UCSD-AML1 (cell line): ENCODE results near the gene FGF5.
"Not testable (repeated sequence)": the region's sequence is repeated elsewhere in the genome, so short reads cannot be mapped to it uniquely, and the experiment has no call there.

Source experiments
- DNase-seq: peaks from one replicate; lab custom pipeline; 2025; ENCODE audit not compliant: unreplicated experiment; lab: John Stamatoyannopoulos, UW

The FGF5 gene, protein sequence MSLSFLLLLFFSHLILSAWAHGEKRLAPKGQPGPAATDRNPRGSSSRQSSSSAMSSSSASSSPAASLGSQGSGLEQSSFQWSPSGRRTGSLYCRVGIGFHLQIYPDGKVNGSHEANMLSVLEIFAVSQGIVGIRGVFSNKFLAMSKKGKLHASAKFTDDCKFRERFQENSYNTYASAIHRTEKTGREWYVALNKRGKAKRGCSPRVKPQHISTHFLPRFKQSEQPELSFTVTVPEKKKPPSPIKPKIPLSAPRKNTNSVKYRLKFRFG

DNA sequence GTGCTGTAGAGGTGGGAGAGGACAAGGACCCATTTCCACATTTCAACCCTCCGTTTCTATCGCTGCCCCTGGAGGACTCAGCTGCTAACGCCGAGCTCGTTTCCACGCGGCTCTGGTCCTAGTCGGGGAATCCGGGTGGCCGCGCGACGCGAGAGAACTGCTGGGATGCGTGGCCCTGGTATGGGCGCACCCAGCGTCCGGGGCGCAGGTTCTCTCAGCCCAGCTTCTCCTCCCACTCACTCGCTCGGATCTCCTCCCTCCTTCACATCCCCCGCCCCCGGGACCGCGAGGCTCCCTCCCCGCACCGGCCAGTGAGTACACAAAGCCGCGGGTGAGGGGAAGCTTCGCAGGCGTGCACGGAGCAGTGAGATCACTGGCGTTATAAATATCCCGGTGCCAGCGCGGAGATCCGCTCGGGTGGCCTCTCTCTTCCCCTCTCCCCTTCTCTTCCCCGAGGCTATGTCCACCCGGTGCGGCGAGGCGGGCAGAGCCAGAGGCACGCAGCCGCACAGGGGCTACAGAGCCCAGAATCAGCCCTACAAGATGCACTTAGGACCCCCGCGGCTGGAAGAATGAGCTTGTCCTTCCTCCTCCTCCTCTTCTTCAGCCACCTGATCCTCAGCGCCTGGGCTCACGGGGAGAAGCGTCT is at the start of gene FGF5:
Gene FGF5, plus strand, starts transcription at position 412 of the 649 bp plus-strand sequence. Its CDS starts 161 bp downstream, at position 573.
- DNase-seq, result no peak

DNA sequence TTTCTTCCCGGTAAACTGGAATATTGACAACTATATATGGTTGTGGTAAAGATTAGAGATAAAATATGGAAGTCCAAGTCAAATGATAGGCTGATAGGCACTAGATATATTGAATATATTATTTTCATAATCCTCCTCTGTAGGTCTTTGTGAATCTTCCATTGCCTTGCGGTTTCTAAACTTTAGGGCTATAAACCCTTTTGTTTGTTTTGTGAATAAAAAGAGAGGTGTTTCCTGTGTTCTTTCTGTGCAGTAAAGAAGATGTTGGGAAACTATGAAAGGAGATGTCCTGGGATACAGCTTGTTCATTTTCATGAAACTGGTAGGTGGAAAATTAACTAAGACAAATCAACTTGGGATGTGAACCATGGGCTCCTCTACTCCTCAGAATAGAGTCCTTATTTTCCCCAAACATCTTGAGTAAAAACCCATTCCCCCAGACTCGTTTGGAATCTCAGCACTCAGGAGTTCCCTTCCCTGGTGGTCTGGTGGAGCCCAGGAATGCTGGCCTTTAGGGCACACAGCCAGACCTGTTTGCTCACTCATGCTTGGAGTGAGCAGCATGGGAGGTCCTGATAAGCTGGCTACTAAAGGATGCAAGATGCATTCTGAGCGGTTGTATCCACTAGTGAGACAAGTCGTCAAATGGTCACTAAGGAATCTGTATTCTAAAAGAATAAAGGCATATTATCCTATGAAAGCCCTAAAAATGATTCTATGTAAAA is 47.0 kb upstream of the FGF5 start:
- DNase-seq, result no peak

DNA sequence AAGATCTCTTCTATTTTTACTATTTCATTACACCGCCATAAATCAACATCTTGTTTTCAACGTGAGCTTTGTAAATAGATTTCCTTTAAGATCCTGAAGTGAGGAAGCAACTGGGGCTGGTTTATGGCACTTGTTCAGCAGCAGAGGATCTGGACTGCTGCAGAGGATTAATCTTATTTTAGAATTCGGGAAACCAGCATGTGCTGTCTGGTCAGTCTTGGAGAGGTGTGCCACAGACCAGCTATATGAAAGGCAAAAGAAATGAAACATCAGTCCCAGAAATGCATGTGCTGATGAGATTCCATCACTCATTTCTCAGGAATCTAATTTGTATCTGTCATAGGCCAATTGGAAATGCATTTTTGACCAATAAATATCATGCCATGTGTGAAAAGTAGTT is 45.8 kb upstream of the FGF5 start:
- no peak for DNase-seq

DNA sequence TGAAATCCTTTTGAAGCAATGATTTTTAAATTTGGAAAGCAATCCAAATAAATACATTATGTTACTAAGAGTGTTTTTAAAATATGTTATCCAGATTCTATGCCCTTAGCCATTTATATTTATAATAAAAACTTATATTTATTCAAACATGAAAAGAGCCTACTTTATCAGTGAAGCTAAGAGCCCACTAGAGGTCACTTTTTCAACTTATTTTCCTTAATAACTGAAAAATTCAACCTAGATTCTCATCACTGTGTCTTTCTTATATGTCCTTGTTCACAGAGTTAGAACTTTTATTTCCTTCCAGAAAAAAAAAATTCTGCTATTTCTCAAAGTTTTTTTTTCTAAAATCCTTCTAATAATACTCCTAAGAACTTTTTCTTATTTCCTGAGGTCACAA is 45.3 kb upstream of the FGF5 start:
- no peak for DNase-seq

DNA sequence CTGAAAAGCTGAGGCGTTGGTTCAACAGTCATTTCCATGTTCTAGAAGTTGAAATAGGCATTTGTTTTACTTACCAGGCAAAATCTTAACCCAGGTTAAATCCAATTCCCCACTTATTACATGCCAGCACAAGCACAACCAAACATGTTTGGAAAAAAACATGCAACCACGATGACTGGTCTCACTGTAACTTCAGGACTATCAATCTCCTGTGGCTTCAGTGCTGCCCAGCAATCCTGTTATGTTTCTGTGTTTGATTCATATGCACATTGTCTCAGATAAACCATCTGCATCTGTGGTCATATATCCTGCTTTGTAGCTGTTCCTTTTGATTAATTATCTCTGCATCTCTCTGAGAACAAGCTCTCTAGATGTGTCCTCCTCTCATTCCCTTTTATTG is 40.9 kb upstream of the FGF5 start:
- DNase-seq, result no peak

DNA sequence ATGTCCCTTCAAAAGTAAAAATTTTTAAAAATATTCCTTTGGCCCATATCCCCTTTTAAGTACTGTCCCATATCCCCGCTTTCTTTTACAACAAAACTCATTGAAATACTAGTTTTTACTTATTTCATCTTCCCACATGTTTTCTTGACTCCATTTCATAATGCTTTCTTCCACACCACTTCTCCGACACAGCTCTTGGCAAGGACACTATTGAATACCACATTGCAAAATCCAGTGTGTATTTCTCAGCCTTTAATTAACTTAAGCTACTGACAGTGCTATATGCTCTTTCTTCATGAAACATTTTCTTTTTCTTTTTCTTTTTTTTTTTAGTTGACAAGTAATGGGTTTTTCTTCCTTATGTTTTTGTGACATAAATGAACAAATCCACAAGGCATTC is 40.4 kb upstream of the FGF5 start:
- DNase-seq, result no peak

DNA sequence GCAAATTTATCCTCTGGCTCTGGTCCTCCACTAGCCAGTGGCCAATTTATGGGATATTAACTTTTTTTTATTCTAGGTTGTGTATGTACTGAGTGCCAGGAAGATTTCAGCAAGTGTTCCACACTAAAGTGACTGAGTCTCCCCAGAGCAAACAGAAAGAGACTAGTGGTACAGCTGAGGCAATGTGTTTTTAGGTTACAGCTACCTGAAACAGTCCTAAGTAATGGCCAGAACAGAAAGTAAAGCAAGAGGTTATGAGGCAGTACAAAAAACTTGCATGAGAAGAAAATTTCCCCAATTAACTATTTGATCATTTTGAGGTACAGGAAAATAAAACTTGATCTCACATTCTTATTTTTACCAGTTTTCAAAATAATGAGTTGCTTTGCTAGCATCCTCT is 38.0 kb upstream of the FGF5 start:
- no peak for DNase-seq

DNA sequence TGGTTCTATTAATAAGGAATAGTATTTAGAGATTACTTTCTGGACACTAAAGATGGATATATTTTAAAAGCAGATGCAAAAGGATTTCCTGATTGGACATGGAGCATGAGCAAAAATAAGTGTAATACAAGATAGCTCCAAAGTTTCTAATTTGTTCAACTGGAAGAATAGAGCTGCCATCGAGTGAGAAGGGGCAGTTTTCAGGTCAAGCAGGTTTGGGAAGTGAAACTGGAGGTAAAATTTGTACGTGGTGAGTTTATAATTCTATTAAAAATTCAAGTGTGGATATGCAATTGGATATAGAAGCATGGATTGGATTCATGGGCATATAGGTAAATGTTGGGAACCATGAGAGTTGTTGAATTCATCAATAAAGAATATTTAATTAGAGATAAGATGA is 37.3 kb upstream of the FGF5 start:
- DNase-seq, result no peak

DNA sequence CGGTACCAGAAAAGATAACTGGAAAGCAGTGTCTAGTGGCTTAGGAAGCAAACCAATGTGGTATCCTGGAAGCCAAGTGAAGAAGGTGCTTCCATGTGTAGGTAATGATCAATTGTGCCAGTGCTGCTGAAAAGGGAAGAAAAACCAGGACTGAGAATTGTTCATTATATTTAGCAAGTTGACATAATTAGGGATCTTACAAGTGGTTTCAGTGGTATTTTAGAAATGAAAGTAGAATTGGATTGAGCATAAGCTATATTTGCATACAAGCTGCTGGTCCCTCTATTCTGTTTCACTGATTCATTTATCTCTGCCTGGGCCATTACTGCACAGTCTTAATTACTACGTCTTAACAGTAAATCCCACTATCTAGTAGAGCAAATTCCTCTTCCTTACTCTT is 36.9 kb upstream of the FGF5 start:
- no peak for DNase-seq

DNA sequence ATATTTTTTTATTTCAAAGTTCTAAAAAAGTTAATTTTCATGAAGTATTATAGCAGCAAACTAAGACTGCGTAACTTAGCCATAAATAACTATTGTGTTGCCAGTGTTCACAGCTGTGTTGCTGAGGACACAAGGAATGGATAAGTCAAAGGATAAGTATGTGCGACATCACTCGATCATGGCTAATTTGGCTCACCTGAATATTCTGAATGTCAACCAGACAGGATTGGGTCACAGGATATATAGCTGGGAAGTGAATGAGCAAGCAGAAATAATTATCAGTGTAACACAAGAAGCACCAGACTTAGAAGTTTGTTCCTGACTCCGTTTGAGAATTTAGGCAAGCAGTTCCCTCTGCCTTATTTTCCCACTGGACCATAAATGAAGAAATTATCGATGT is 35.3 kb upstream of the FGF5 start:
- DNase-seq, result no peak

DNA sequence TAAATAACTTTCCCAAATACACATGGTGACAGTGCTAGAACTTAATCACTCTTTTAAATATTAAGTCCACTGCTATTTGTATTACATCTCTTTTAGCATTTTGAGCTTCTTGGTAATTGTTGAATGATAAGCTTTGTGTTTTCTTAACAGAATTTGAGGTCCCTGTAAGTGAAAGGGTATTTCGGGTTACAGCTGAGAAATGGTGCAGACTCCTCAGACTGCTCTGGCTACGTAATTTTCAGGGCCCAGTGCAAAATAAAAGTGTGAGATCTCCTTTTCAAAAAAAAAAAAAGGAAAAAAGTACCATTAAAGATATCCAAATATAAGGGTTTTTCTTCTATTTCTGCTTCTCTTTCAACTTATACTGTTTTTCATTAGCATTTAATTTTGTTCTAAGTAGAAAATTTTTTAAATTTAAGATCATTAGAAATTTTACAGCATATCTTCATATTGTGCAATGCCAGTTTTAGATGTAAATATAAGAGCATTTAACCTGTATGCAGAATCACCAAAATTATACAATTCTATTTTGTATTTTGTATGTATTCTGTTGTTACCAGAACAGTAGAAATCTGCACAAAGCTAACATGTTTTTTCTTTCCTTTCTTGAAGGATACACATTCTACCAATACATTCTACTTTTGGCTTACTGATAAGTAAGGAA is 33.6 kb upstream of the FGF5 start:
- DNase-seq, result no peak

DNA sequence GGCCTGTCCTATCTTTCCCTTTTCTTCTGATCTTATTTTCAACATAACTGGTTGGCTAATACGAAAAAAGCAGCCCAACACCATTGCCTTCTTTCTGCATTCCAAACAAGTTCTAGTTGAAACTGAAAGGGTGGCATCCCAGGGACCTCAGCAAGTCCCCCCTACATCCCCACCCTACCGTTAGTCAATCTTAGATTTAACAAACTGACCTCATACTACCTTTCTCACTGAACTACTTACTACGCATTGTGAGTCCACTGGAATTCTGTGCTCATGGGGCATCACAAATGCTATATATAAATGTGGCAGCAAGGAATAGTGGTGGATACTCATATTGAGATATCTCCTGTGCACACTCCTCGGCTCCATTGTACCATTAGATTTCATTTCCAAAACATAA is 33.1 kb upstream of the FGF5 start:
- no peak for DNase-seq

DNA sequence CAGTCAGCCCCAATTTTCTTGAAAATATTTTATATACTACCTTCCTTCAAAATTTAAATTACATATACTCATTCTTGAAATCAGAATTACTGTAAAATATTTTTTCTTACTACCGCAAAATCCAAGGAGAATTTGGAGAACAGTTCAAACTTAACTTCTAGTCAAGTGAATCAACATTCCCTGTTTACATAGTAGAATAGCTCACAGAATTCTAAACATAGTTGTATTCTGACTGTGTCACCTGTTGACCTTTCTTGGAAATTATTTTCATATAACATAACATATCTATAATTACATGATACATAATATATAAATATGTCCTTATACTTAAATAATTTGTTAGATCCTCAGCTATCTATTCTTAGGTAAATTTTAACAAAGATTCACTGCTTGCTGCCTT is 31.0 kb upstream of the FGF5 start:
- DNase-seq, result no peak

DNA sequence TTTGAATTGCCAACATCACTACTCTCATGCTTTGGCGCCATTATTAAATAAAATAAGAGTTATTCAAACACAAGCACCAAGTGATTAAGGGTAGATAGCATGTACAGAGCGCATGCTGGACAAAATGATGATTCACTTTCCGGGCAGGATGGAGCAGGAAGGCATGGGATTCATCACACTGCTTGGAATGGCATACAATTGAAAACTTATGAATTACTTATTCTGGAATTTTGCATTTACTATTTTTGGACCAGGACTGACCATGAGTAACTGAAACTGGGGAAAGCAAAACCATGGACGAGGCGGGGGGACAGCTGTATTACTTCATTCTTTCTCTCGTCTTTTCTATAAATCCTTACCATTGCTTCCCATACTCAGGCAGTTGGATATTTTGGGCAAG is 28.5 kb upstream of the FGF5 start:
- no peak for DNase-seq

DNA sequence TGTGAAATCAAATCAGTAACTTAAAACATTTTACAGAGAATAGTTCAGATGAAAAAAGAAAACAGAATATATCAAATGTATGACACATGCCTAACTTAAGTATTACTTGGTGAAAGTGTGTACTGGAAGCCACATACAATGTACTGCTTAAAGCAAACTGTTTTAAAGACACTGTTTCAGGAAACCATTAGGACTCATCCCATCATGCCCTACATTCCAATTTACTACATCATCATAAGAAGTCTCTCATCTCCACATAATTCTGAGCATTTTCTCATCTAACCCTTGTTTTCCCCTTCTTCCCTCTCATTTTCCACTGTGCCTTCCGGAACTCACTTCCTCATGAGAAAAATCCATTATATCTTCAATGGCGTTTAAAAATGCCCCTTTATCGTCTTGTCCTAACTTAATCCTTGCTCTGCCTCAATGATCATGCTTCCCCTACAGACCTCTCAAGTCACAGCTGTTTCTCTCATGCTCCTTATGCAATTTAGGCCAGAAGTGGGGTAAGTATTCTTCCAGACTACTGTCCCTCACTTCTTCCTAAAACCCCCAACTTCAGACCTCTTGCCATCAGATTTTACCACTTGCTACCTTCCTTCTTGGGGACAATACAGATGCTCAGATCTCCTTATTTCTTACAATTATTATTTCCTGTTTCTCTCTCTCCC is 26.8 kb upstream of the FGF5 start:
- no peak for DNase-seq

DNA sequence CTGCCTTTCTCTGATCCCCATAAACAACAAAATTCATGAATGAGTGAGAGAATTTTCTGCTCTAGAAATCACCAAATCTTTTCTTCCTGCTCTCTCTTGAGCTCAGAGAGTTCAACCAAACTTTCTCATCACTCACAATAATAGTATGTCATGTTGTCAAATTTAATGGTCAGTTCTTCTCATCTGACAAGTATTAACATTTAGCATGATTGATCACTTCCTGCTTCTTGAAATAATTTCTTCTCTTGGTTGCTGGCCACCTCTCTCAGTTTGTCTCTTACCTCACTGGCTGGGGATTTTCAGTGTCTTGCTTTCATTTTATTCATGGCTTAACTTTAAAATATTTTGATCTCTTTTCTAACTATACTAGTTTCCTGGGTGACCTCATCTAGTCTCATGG is 25.5 kb upstream of the FGF5 start:
- DNase-seq, result no peak

DNA sequence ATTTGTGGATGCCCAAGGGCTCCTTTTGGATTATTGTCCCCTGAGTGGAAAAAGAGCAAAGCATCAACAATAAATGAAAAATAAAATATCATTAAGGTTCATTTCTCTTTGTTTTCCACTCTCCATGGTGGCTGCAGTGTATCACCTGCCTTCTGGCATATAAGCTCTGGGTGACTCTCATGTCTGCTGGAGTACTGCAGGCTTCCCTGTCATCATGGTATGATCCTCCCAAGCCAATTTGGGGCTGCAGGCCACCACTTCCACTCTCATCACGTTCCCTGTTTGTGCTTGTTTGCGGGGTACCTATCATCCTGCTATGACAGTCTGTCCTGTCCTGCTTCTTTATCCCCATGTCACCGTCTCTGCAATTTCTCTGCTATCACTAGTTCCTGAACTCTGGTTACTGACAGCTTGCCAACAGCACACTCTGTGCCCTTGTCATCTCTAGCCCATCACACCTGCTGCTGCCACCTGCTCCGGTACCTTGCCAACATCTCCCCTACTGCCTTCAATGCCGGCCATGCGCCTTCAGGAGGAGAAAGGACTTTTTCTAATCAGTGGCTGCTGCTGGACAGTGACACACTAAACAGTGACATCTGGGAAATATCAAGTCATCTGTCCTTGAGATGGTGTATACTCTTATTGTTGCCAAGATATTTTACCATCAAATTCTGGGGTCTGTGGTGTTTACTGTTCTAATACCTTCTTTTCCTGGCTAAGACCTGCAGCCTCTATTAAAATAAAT is 23.0 kb upstream of the FGF5 start:
- DNase-seq, result no peak

DNA sequence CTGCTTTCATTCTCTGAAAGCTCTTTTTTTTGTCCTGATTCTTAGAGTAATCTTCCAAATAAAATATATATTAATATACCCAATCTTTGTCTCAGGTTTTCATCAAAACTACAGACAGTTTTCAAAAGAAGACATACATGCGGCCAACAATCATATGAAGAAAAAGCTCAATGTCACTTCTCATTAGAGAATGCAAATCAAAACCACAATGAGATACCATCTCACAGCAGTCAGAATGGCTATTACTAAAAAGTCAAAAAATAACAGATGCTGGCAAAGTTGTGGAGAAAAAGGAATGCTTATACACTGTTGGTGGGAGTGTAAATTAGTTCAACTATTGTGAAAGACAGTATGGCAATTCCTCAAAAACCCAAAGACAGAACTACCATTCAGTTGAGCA is 19.0 kb upstream of the FGF5 start:
- DNase-seq, result not testable (repeated sequence)

DNA sequence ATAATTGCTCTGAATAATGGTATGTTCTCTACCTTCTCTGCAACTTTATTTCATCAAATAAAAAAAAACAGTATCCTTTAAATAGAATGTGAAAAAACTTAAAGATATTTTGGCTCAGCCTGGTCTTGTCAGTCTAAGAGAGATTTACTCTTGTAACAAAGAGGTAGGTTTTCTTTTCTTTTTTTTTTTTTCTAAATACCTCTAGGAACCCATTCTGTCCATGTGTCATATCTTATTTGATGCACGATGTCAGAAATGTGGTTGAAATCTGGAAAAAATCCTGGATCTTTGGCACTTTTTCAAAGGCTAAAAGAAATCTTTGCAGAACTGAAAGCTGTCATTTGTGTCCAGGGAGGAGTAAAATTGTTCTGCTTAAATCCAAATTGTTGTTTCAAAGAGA is 17.3 kb upstream of the FGF5 start:
- no peak for DNase-seq

DNA sequence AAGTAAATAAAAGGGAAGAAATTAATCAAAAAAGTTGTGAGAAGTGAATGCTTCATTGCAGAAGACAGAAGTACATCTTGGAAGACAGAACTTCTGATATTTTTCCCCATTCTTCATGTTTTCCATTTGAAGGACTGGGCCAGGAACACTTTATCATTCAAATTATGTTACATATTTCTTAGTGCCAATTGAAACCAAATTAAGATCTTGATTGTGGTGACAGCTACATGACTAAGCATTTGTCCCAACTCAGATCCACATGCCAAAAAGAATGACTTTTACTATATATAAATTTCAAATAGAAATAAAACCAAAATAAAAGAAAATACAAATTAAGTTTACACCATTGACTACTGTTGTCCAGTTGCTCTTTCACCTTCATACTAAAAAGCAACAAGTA is 14.0 kb upstream of the FGF5 start:
- DNase-seq, result no peak

DNA sequence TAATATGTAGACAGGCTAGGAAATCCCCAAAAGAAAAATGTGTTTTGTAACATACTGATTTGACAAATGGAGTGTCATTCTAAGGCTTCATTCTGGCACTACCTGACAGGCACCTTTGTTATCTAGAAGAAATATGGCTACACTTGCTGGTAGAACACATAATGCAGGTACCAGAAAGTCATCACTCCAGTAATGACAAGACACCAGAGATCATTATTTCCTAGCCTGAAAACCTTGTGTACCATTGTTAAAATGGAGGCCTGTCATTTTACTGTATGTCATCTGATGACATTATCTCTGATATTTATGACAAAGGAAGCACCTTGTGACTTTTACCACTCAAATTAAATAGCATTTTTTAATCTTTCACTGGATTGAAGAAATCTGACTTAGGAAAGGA is 13.5 kb upstream of the FGF5 start:
- no peak for DNase-seq
